HTR-8/SVneo (cell line): Measurements from ENCODE around the gene PTH2R.
"Not testable (repeated sequence)": the region's sequence is repeated elsewhere in the genome, so short reads cannot be mapped to it uniquely, and the experiment has no call there.

Source experiments
- DNase-seq: peaks from one replicate; pipeline ENCODE4 v3.0.0; 2011; ENCODE audit warnings: low spot score, mixed read lengths; ENCODE audit not compliant: insufficient read length
- FAIRE-seq: peaks from 2 replicates; lab custom pipeline; 2011; peaks lifted over from hg19 to GRCh38; lab: Jason Lieb, UNC

Gene PTH2R

DNA sequence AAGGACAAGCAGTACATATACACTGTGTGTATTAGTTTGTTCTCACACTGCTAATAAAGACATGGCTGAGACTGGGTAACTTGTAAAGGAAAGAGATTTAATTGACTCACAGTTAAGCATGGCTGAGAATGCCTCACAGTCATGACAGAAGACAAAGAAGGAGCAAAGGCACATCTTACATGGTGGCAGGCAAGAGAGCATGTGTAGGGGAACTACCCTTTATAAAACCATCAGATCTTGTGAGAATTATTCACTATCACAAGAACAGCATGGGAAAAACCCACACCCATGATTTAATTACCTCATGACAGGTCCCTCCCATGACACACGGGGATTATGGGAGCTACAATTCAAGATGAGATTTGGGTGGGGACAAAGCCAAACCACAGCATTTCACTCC is 129.0 kb downstream of the PTH2R start:
- not testable (repeated sequence) for DNase-seq, FAIRE-seq

GRCh38 chr2:208541461-208541988 is 134.9 kb downstream of the PTH2R start:
- DNase-seq (no peak), FAIRE-seq (no peak)

DNA sequence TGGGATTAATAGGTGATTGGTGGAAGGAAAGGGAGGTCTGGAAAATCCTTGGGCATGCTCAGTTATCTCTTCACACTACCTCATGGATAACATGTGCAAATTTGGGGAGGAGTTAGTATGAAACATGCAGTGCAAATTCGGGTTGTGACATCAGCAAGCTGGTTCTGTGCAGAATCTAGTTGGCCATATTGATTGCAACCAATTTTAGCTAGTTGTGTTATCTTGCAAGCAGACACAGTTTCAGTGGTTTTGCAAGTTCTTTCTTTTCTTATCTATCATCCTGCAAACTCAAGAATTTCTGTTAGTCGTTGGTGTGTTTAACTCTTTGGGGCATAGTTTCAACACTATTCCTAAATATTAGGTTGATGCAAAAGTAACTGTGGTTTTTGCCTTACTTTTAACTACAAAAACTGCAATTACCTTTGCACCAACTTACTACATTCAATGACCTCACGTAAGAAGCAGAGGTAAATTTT is 135.4 kb downstream of the PTH2R start:
- FAIRE-seq = no peak
- no peak for DNase-seq

GRCh38 chr2:208542465-208543041 is 136.0 kb downstream of the PTH2R start:
- DNase-seq (no peak), FAIRE-seq (no peak)
